Fibroblast of skin of left biceps (primary cell): Measurements from ENCODE around the gene CCDC57.
"Not testable (repeated sequence)": the region's sequence is repeated elsewhere in the genome, so short reads cannot be mapped to it uniquely, and the experiment has no call there.

Source experiments
- DNase-seq, 2 experiments: peaks; one replicate each; pipeline ENCODE4 v3.0.0-alpha.2; 2013; ENCODE audit warnings: low read depth in 2 of 2

The CCDC57 gene

DNA sequence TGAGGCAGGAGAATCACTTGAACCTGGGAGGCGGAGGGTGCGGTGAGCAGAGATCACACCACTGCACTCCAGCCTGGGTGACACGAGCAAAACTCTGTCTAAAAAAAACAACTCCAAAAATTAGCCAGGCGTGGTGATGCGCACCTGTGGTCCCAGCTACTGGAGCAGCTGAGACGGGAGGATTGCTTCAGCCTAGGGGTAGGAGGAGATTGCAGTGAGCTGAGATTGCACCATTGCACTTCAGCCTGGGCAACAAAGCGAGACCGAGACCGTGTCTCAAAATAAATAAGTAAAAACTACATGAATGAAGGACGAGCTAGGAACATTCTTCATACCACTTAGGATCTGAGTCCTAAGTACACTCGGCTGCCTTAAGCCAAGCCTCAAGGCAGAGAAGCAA is 35.4 kb downstream of the CCDC57 start:
- DNase-seq, result no peak

DNA sequence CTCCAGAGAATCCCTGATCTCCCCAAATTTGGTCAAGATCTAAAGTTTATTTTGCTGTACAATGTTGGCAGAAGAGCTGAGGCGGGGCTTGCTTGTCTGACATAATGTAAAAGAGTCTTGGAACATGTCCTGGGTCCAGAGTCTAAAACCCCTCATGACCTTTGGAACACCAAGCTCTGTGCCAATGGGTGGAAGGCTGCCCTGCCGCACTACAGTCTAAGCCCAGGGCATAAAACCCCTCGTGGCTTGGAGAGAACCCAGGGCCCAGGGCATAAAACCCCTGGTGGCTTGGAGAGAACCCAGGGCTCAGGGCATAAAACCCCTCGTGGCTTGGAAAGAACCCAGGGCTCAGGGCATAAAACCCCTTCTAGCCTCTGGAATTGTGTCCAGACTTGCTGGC is 36.7 kb downstream of the CCDC57 start:
- no peak for DNase-seq

DNA sequence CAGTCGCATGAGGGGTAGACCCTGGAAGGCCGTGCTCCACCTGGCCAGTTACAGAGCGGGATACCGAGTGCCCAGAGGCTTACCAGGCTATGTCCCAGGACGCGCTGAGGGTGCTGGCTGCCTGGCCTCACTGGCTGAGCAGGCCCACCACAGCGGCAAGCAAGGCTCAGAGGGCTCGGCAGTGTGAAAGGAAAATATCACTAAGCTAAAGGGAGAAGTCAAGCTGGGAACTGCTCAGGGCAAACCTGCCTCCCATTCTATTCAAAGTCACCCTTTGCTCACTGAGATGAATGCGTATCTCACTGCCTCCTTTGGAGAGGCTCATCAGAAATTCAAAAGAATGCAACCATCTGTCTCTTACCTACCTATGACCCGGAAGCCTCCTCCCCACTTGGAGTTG is 37.4 kb downstream of the CCDC57 start:
- DNase-seq, result no peak

DNA sequence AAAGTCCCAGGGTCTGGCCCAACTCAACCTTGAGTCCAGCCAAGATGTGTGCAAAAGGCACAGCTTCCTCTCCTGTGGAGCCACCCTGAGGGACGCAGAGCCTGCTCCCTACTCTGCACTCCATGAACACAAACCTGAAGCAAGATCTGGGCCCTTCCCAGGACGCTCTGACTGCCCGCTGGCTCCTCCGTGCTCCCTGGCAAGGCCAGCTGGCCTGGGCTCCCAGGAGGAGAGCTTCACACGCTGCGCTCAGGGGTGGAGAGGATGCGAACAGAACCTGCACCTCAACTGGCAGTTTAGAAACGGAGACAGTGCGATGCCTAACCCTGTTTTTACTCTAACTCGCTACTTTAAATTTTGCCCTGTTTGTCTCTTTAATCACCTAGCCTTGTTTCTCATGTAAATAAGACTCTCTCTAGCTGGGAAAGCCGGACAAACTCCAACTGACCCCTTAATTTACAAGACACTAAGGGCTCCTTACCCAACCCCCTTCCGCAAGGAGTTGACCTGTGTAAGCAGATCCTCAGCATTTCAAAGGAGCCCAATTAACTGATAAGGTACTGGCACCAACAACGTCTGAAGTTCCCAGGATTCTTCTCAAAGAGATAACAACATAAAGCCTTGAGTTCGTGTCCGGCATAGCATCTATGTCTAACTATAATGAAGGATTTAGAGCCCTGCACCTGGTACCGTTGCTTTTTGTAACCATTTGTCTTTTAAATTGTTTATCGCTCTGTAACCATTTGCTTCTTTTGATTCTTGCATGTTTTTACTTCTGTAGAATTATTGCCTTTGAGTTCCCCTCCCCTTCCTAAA is 38.4 kb downstream of the CCDC57 start:
- not testable (repeated sequence) for DNase-seq

DNA sequence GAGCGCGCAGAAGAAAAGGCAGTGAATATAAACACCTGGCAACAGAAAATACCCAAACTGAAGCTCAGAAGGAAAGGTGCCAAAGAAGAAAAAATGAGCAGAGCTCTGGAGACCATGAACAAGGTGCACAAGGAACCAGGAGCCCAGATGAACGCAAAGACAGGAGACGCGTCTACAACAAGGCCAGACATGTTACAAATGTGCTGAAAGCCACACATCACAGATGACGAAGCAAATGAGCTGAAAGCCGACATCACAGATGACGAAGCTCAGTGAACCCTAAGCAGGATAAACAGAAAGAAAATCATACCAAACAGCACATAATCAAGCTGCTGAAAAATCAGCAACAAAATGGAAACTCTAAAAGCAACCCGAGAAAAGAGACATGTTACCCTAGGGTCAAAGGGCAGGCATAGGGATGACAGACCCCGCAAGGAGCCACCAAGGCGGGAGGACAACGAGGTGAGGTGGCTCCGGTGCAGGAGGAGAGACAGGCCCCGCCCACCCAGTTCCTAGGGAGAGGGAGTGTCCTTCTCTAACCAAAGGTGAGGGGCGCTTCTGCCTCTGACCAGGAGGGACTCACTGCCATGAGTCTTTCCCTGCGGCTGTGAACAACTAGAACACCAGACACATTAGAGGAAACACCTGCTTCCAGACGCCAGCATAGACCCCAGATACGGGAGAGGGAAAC is 39.1 kb downstream of the CCDC57 start:
- no peak for DNase-seq

DNA sequence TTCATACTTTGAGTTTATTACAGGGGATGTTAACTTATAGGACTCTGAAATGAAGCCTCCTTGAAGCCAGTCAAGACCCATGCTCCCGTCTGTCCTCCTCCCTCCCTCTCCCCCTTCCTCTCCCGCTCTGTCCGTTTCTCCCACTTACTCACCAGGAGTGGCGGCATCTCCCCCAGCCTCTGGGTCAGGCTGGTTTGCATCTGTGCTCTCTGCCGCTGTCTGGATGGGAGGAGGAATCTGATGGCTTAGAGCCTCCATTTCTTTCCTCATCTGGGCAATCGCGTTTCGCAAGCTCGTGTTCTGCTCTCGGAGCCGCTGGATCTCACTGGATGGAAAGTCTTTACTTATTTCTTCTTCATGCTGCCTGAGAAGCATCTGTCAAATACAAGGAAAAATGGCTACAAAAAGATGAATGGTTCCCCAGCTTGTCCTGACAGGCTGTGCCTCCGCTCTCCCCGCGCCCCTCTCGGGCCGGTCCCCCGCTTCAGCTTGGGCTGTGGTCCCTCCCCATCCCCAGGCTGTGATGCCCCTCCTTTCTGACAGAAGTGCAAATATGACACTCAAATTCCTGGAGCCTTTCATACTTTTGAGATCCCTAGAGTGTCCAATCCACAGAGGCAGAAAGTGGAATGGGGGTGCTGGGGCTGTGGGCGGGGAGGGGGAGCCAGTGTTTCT is 40.0 kb downstream of the CCDC57 start:
- no peak for DNase-seq

DNA sequence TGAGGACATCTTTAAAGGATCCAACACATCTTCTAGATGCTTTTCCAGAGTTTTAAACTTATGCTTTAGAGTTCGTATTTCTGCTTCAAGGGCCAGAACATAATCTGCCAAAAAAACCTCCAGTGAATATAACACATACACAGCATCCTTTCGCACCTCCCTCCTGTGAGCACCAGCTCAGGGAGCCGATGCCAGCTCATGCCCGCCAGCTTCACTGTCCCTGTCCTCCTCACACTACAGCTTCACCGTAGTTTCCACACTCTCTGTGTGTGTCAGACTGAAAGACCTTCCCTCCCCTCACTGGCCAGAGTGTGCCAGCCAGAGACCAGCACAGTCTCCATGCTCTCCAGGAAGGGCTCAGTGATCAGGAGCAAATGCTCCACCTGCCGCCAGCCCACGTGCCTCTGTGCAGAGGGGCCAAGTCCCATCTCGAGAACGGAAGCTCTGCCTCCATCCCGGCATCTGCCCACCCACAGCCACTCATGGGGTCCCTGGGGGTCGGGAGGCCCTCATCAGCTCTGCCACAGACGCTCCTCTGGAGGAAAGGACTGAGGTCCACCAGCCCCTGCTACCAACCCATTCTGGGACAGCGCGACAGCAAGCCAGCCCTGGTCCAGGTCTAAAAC is 40.8 kb downstream of the CCDC57 start:
- DNase-seq, result no peak

DNA sequence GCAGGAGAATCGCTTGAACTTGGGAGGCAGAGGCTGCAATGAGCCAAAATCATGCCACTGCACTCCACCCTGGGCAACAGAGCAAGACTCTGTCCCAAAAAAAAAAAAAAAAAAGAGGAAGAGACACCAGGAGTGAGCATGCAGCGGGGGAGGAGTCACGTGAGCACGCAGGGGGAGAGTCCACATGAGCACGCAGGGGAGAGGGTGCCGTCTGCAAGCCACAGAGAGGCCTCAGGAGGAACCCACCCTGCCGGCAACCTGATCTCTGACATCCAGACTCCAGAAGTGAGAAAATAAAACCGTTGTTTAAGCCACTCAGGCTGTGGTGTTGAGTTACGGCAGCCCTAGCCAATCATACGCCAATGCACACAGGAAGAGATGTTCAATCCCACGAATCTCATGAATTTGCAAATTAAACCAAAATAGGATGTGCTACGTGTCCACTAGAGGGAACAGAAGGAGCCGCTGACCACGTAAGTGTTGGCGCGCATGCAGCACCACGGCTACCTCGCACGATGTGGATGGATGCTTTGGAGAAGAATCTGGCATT is 42.2 kb downstream of the CCDC57 start:
- DNase-seq, result no peak

DNA sequence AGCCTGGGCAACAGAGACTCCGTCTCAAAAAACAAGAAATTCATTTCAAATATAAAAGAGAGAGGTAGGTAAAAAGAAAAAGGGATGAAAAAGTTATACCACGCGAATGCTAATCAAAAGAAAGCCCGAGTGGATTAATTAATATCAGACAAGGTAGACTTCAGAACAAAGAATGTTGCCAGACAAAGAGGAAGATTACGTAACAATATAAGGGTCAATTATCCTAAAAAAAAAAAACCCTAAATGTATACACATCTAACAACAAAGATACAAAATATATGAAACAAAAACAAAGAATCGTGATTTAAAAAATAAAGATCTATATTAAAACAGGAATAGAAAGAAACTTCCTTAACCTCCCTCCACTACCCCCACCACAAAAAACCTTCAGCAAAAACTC is 44.1 kb downstream of the CCDC57 start:
- no peak for DNase-seq

DNA sequence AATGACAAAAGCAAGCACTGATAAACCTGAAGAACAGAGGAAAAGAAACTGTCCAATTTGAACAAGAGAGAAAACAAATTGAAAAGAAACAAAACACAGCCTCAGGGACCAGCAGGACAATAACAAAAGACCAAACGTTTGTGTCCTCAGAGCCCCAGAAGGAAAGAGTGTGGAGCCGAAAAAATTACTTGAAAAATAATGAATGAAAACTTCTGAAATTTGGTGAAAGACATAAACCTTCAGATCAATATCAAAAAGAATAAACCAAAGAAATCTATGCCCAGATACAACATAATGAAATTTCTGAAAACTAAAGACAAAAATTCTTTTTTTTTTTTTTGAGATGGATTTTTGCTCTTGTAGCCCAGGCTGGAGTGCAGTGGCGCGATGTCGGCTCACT is 45.6 kb downstream of the CCDC57 start:
- no peak for DNase-seq

DNA sequence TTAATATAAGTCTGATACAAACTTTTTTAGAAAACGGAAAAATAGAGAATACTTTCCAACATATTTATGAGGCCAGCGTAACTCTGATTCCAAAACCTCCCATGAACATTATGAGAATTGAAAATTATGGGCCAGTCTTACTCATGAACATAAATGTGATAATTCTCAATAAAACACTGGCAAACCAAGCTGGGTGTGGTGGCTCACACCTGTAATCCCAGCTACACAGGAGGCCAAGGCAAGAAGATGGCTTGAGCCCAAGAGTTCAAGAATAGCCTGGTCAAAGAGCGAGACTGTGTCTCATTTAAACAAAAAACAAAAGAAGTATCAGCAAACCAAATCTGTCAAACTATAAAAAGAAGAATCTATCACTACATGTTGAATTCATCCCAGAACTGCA is 47.8 kb downstream of the CCDC57 start:
- no peak for DNase-seq

DNA sequence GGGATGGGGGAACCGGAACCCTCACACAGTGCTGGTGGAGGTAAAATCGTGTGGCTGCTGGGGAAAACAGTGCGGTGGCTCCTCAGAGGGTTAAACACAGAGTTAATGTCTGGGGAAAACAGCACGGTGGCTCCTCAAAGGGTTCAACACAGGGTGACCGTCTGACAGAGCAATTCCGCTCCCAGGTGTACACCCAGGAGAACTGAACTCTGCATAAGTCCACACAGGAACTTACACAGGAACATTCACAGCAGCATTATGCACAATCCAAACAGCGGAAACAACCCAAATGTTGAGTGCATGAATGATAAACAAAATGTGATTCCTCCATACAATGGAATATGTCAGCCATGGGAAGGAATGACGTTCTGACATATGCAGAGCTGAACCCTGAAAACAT is 51.4 kb downstream of the CCDC57 start:
- no peak for DNase-seq

DNA sequence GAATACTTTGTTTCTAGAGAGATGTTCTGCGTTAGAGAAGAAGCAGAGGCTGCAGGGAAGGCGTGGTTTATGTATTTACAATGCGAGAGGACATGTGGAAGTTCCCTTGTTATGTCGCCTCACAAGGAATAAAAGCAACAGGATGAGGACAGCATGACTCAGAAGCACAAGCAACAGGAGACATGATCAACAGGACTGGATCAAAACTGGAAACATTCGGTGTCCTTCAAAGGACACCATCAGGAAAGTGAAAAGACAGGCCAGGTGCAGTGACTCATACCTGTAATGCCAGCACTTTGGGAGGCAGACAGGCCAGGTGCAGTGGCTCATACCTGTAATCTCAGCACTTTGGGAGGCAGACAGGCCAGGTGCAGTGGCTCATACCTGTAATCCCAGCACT is 52.6 kb downstream of the CCDC57 start:
- DNase-seq, result no peak

DNA sequence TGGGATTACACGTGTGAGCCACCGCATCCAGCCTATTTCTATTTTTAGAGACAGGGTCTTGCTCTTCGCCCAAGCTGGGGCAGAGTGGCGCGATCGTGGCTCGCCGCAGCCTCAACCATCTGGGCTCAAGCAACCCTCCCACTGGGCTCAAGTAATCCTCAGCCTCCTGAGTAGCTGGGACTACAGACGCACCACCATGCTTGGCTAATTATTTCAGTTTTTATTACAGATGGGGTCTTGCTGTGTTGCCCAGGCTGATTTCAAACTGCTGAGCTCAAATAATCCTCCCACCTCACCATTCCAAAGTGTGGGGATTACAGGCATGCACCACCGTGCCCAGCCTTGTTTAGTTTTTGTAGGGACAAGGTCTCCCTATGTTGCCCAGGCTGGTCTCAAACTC is 53.8 kb downstream of the CCDC57 start:
- DNase-seq, result no peak

DNA sequence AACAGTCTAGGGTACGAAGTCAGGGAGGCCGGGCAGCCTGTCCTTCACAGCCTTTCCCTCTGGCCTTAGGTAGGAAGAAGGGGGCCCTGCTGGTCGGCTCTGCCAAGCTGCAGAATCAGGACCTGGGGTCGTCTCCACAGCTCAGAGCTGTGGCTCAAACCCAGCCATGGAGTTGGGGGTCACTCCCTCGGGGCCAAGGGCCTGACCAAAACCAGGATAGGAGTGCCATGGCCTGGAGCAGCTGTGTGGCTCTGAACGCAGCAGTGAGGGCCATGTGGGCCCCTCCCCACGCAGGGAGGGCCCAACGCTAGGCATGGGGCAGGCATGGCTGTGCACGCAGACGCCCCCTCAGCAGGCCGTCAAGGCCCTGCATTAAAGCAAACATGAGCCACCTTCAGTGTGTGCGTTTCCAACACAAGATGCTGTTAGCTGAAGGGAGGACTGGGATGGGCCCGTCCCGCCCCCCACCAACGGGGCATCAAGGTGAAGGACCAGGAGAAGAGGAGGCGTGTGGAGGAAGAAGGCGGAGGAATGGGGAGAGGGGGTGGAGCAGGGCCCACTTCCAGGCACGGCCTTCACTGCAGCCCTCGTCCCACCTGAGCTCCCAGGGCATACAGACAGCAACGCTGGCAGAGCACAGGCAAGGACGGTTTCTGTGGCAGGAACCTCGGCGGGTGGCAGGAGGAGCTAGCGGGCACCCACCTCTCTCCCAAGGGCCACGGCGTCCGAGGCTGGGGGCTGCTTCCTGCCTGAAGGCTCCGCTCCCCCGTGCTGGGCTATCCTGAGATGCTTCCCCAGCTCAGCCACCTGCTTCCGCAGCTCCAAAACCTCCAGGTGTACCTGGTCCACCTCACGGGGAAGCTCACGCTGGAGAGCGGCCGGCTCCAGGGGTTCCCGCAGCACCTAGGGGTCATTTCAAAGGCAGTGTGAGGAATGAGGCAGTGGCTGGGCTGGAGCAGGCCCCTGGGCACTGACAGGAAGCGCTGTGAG is 55.3 kb downstream of the CCDC57 start:
- no peak for DNase-seq

DNA sequence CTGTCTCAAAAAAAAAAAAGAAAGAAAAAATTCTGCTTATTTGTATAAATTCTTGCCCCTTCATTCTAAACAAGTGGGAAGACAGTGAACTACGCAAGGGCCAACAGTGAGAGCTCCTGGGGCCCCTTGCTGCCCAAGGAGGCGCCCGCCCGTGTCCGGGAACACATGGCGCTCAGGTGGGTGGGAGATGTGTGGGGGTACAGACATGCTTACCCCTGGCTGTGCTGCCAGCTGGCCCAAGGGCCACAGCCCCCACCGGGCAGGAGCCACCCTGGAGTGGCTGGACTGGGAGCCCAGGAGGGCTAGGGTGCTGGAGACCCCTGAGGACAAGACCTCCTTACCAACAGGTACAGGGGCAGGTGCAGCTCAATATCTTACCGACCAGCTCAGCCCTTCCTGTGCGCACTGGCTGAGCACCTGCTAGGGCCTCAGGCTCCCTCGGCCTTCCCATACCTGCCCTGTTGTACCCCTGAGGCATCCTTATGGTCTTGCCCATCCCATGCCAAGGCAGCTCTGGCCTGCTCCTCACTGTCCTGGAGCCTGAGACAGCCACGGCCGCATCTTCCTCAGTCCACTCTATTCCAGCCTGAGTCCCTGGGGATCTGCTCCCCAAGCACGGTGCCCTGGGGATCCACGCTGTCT is 56.2 kb downstream of the CCDC57 start:
- no peak for DNase-seq

DNA sequence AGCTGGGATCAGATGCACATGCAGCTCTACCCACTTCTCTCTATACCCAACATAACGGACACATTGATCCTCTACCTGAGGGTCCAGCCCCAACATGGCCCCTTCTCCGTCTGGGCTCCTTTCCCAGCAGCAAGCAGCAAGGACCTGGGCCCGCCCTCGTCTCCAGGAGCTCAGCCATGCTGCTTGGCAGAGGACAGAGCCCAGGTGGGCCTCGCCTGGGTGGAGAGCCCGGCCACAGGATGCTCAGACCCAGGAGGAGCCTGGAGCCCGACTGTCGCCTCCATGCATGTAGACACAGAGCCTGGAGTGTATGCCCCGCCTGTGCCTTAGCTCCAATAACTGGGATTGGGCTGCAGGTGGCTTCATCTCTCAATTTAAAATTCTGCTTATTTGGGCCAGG is 57.0 kb downstream of the CCDC57 start:
- DNase-seq, result no peak

DNA sequence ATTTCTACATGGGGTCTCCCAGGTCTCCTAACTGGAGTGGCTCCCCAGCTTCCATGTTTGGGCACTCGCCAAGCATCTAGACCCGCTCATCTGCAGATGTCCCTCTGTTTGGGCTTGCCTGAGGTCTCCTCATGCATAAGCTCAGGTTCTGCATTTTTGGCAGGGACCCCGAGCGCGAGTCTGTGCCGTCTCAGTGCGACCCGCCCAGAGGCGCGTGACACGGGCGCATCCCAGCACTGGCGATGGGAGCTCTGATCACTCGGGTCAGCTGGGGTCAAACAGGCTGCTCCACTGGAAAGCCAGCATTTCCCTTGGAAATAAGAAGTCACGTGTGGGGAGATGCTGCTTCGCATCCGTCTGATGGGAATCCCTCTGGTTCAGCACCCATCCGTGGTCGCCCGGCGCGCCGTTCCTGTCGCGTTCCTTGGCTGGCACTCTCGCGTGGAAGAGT is 57.7 kb downstream of the CCDC57 start:
- DNase-seq, result no peak

DNA sequence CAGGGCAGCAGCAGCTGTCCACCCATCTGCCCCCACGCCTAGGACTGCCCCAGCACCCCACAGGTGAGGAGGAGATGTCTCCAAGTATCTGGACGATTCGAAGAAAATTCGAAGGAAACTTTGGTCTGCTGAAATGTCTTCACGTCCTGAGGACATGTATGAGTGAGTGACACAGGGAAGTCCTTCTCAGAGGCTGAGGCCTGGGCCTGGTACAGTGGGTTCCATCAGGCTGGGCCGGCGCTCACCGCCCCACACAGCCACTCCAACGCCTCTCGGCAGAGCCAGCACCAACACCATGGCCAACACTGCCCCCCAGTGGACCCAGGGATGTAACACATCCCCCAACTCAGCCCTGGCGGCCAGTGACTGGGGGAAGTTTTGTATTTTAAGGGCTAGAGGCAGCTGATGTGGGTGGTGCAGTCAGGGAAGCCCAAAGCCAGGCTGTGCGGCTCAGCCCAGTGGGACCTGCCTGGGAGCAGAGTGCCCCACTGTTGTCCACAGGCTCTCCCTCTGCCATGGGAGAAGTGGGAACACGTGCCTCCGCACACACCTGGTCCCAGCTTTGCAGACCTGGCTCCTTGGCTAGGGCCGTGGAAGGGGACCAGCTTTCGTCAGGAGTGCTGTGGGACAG is 58.8 kb downstream of the CCDC57 start:
- DNase-seq, result peak; percentile 13 to 23

DNA sequence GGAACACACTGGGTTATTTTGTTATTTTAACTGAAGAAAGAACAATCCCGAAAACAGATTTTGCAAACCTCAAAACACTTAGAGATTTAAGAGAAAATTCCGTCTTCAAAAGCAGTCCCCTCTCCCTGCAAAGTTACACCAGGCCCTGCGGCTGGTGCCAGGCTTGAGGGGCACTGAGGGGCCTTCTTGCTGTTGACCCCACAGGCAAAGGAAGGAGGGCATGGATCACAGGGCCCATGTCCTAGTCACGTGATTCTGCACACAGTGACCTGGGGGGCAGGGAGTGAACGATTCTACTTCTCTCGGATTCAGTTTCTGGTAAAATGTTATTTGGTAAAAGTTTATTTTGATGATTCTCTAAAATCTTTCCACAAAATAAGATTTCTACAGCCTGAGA is 59.3 kb downstream of the CCDC57 start:
- DNase-seq, result no peak
